Endothelial cell (in vitro differentiated cells): Measurements from ENCODE around the gene MOK. TPM values are rescaled to one million over a fixed set of nuclear protein-coding genes. Genes with fewer than 3 reads are reported as not detected.
"Not testable (repeated sequence)": the region's sequence is repeated elsewhere in the genome, so short reads cannot be mapped to it uniquely, and the experiment has no call there.

Source experiments
- DNase-seq: peaks from one replicate; pipeline ENCODE4 v3.0.0; 2021; ENCODE audit warnings: low spot score
- H3K27ac Mint-ChIP-seq: one replicate; pipeline ENCODE4 v1.8.0; 2021; ENCODE audit warnings: mixed read lengths, inconsistent platforms; ENCODE audit not compliant: unreplicated experiment
- H3K27me3 Mint-ChIP-seq: one replicate; pipeline ENCODE4 v1.8.0; 2021; ENCODE audit warnings: mild to moderate bottlenecking, moderate library complexity, mixed read lengths, inconsistent platforms; ENCODE audit not compliant: unreplicated experiment
- H3K36me3 Mint-ChIP-seq: one replicate; pipeline ENCODE4 v1.8.0; 2021; ENCODE audit warnings: mild to moderate bottlenecking, low read depth, mixed read lengths, inconsistent platforms; ENCODE audit not compliant: unreplicated experiment
- H3K4me1 Mint-ChIP-seq: one replicate; pipeline ENCODE4 v1.8.0; 2021; ENCODE audit warnings: mild to moderate bottlenecking, mixed read lengths, inconsistent platforms; ENCODE audit not compliant: unreplicated experiment
- H3K4me3 Mint-ChIP-seq: one replicate; pipeline ENCODE4 v1.8.0; 2021; ENCODE audit warnings: mild to moderate bottlenecking, mixed read lengths, inconsistent platforms; ENCODE audit not compliant: unreplicated experiment
- H3K9me3 Mint-ChIP-seq: one replicate; pipeline ENCODE4 v1.8.0; 2021; ENCODE audit warnings: mixed read lengths, inconsistent platforms; ENCODE audit not compliant: unreplicated experiment
- long read RNA-seq: library from polyadenylated mRNA; unstranded; transcript quantifications from one replicate; pipeline ENCODE4 v2.0.0, GENCODE V29; 2020; ENCODE audit not compliant: unreplicated experiment
- total RNA-seq: library from RNA; stranded (reverse); fragmentation: NEBNext Ultra II Directional; extraction: Animal tissue kit (Norgen Biotek cat#: 25700); gene quantifications from one replicate; pipeline ENCODE4 v1.2.1, GENCODE V29; 2021; ENCODE audit not compliant: unreplicated experiment
- TF ChIP-seq, protein P1 (sequence below): fragments of 200-600 bp; sonication (generic); IDR thresholded peaks from one replicate; pipeline ENCODE4 v1.5.0; 2021; ENCODE audit warnings: antibody characterized with exemption; ENCODE audit not compliant: unreplicated experiment

MOK gene, protein sequence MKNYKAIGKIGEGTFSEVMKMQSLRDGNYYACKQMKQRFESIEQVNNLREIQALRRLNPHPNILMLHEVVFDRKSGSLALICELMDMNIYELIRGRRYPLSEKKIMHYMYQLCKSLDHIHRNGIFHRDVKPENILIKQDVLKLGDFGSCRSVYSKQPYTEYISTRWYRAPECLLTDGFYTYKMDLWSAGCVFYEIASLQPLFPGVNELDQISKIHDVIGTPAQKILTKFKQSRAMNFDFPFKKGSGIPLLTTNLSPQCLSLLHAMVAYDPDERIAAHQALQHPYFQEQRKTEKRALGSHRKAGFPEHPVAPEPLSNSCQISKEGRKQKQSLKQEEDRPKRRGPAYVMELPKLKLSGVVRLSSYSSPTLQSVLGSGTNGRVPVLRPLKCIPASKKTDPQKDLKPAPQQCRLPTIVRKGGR
- 5.8 TPM for total RNA-seq
- long read RNA-seq = 0 reads

DNA sequence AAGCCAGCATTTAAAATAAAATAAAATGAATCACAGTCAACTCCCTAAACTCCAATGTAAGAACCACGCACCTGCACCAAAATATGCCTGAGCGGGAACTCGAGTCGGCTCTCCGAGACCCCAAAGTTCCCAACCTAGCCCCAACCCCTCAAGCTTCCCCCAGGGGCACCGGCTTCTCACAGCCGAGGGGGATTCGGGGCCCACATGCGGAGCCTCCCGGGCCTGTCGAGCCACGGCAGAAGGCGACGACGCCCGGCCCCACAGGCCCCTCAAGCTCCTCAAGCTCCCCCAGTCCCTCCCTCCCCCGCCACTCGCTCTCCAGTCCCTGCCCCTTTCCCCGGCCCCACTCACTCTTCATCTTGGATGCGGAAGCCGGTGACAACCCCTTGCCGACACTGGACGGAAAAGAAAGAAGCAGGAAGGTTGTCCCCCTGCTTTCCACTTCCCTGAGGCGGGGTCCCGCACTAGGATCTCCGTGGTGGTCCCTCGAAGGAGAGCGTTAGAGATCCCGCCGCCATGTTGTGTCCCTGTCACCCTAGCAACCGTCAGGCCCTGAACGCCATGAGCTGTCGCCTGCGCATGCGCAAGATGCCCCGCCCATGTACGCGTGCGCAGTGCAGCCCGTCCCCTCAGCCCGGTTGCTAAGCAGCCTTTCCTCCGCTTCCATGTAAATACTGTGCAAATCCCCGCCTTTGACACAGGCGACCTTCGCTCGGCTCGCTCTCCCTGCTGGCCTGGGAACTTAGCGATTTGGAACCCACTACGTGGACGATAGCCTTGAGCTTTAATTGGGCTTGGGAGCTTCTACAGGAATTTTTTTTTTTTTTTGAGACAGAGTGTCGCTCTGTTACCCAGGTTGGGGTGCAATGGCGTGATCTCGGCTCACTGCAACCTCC lies at the start of gene MOK:
TSS of gene MOK (minus strand) at position 554 of the 896 bp plus-strand sequence. CDS start at position 358, 196 bp downstream.
- DNase-seq = peak; percentile 99
- H3K27me3 Mint-ChIP-seq = no peaks in the 10 kb centered on the region
- no peaks in the 10 kb centered on the region for H3K4me1 Mint-ChIP-seq
- H3K4me3 Mint-ChIP-seq = peak within 1 kb of the TSS; percentile 95
- no peaks in the 10 kb centered on the region for H3K36me3 Mint-ChIP-seq
- TF ChIP-seq, protein P1, sequence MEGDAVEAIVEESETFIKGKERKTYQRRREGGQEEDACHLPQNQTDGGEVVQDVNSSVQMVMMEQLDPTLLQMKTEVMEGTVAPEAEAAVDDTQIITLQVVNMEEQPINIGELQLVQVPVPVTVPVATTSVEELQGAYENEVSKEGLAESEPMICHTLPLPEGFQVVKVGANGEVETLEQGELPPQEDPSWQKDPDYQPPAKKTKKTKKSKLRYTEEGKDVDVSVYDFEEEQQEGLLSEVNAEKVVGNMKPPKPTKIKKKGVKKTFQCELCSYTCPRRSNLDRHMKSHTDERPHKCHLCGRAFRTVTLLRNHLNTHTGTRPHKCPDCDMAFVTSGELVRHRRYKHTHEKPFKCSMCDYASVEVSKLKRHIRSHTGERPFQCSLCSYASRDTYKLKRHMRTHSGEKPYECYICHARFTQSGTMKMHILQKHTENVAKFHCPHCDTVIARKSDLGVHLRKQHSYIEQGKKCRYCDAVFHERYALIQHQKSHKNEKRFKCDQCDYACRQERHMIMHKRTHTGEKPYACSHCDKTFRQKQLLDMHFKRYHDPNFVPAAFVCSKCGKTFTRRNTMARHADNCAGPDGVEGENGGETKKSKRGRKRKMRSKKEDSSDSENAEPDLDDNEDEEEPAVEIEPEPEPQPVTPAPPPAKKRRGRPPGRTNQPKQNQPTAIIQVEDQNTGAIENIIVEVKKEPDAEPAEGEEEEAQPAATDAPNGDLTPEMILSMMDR = no peak
- peak within 1 kb of the TSS; percentile 99 for H3K27ac Mint-ChIP-seq
- H3K9me3 Mint-ChIP-seq = no peaks in the 10 kb centered on the region

DNA sequence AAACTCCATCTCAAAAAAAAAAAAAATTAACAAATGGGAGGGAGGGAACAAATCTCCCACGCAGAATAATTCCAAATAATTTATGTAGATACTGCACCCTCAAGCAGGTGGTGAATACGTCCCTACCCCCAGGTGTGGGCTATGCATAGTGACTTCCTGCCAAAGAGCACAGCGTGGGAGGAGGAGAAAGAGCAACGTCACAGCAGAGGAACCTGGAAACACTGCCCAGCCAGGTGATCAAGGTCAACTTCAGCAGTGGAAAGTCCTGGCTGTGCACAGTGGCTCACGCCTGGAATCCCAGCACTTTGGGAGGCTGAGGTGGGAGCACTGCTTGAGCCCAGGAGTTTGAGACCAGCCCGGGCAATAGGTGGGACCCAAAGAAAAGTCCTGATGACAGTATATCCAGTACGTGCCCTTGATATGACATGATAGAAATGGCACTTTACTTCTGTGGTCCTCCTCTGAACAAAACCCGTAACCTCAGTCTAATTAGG lies 48.2 kb upstream of the MOK start:
- Mint-ChIP-seq H3K4me1 (no peaks in the 10 kb centered on the region), H3K9me3 (no peaks in the 10 kb centered on the region), H3K4me3 (no peak overlapping the region), H3K27me3 (no peaks in the 10 kb centered on the region), H3K36me3 (peaks cover 28% of the 10 kb centered on the region), H3K27ac (no peak overlapping the region)
- no peak for DNase-seq
- TF ChIP-seq, protein P1 = no peak

DNA sequence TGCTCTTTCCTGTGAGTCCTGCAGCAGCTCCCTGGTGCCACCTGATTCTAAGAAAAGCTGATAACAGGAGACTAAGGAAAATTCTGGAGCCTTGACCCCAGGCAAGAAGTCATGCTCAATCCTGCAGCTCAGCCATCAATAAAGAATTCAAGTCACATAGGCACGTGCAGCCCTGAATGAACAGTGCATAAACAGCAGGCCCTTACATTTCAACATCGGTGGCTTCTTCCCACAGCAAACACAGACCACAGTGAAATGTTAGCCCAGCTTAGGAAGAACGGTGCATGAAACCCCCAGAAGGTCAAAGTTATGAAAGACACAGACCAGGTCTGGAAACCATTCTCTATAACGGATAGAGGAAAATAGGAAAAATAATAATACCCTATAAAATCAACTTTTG lies 47.2 kb upstream of the MOK start:
- H3K27ac Mint-ChIP-seq = no peak overlapping the region
- no peaks in the 10 kb centered on the region for H3K9me3 Mint-ChIP-seq
- TF ChIP-seq, protein P1 = no peak
- no peak overlapping the region for H3K4me3 Mint-ChIP-seq
- H3K36me3 Mint-ChIP-seq = peaks cover 26% of the 10 kb centered on the region
- no peak for DNase-seq
- no peaks in the 10 kb centered on the region for H3K4me1 Mint-ChIP-seq
- H3K27me3 Mint-ChIP-seq = no peaks in the 10 kb centered on the region

DNA sequence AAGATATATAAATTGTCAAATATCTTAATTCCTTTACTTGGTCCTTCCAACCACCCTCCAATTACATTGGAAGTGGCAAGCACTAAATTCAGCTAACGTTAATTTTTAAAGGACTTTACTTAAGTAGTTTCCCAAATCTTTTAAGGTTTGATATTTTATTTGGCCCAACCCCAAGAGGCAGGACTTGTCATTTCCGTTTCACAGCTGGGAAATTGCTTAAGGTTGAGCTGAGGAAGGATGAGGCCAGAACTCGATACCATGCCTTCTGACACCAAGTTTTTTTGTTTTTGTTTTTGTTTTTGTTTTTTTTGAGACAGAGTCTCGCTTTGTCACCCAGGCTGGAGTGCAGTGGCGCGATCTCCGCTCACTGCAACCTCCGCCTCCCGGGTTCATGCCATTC lies 46.6 kb upstream of the MOK start:
- H3K9me3 Mint-ChIP-seq, H3K4me1 Mint-ChIP-seq, DNase-seq, H3K27me3 Mint-ChIP-seq, H3K27ac Mint-ChIP-seq, H3K4me3 Mint-ChIP-seq: not testable (repeated sequence)
- peaks cover 26% of the 10 kb centered on the region for H3K36me3 Mint-ChIP-seq

DNA sequence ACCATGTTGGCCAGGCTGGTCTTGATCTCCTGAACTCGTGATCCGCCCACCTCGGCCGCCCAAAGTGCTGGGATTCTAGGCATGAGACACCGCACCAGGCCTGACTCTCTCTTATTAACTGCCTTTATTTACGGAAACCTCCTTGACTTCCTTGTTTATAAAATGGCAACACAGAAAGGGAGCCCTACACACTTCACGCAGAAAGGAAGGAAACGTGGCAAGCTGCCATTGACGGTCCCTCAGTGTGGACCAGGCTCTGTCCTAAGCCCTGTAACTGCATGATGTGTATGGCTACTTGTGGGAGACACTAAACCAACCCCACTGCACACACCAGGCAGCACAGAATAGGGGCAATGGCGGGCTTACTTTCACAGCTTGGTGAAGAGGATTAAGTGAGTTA lies 46.1 kb upstream of the MOK start:
- no peaks in the 10 kb centered on the region for H3K27me3 Mint-ChIP-seq
- peaks cover 26% of the 10 kb centered on the region for H3K36me3 Mint-ChIP-seq
- no peaks in the 10 kb centered on the region for H3K9me3 Mint-ChIP-seq
- DNase-seq = no peak
- H3K27ac Mint-ChIP-seq = no peak overlapping the region
- H3K4me1 Mint-ChIP-seq = no peaks in the 10 kb centered on the region
- H3K4me3 Mint-ChIP-seq = no peak overlapping the region
- TF ChIP-seq, protein P1 = no peak
